ENCODE results near the gene TIMM13.
"Not testable (repeated sequence)": the region's sequence is repeated elsewhere in the genome, so short reads cannot be mapped to it uniquely, and the experiment has no call there.

Gene TIMM13

GRCh38 chr19:2429917-2430535 lies 2.6 kb upstream of the TIMM13 start:
- no peak for FAIRE-seq

DNA sequence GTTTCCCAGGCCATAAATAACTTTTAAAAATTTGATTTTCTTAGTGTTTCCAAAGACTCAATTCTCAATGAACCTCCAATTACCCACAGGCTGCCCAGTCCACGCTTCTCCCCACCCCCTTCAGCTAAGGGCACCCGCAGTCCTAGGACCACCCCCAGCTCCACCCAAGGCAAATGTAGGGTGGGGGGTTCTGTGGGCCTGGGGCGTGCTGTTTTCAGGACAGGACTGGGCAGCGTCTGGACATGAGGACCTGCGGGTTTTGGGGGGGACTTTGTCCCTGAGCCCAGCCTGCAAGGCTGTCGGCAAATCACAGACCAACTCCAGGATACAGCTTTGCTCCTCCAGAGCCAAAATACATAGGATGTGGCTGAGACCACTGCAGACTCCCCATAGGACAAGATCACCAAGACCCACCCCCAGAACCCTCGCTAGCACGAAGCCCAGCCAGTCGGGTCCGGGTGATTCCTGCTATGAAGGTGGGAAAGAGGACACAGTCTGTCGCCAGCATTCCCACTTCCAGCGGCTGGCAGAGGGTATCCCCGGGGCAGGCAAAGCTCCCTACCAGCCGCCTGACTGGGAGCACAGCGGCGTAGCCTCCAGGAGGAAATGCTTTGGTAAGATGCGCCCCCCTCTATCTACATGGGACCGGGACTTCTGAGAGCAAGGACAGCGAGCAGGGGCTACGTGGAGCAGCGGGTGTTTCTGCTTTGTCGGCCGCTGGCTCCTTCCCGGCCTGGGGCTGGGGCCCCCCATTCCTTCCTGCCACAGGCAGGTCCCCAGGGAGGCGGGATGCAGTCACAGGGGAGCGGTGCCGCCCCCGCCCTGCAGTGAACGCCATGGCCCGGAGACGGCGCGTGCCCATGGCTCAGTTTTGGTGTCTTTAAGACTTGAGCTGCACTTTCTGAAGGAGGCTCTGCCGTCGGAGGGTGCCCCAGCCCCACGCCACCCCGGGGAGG lies 1.6 kb upstream of the TIMM13 start:
- no peak for FAIRE-seq

- no peak for FAIRE-seq
Measured at GRCh38 chr19:2428321-2428690, 920 bp upstream of the TIMM13 start.

DNA sequence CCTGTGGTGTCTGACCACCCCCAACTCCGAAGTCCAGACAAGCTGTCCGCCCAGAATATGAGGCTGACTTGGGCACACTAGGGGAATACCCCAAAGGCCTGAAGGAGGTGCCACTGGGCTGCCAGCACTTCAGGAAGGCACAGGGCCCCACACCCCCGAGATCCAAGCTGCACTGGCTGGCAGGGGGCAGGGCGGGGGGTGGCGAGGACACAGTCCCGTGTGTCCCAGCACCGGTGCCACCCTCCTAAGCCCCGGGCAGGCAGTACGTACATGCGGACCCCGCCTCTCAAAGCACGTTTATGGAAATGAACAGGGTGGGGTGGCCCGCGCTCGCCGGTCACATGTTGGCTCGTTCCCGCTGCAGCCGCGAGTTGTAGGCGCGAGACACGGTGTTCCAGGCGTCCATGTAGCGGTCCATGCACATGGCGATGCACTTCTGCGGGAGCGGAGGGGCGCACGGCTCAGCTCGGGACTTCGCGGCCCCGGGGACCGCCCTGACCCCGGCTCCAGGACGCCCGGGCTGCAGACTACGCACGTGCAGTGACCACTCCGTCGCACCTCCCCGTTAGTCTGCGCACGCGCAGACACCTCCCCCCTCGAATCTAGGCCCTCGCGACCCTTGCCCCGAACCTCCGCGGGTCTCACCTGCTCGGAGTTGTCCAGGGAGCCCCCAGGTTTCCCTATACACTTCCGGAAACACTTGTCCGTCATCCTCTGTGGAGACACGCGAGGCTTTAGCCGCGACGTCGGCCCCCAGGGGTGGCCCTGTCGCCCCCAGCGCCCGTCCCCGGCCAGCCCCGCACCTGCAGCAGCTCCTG lies 566 bp downstream of the TIMM13 start:
- FAIRE-seq = no peak

DNA sequence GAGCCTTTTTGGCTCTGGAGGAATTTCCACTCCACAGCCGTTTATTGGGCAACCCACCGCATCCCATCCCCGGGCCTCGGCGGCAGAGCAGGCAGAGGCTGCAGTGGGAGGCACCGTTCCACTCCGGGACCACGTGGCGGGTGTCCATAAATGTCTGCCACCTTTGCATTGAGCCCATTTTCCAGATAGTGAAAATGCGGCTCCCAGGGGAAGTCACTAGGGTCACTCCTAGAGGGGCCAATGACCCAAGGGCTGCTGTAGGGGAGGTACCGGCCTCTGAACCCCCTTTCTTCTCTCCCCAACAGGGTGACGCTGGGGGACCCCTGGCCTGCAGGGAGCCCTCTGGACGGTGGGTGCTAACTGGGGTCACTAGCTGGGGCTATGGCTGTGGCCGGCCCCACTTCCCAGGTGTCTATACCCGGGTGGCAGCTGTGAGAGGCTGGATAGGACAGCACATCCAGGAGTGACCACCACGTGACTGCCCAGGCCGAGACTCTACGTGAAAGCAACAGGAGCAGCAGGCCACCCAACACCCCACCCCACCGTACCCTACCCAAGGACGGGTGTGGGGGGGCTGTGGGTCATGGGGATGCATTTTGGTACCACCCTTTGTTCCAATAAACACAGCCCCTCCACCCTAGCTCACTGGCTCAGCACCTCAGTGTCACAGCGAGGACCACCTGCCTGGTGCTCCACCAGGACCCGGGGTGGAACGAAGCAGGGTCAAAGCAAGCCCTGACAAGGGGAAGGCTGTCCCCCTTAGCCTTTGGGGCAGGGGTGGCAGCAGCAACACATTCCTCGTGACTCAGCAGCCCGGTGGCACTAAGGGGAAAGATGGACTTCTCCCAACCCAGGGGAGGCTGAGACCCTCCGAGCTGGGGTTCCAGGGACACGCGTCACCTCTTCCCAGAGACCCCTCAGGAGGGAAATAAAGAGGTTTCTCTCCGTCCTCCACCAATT lies 1.5 kb downstream of the TIMM13 start:
- no peak for FAIRE-seq

- FAIRE-seq = no peak
Measured at GRCh38 chr19:2424686-2425621, 2.4 kb downstream of the TIMM13 start.

DNA sequence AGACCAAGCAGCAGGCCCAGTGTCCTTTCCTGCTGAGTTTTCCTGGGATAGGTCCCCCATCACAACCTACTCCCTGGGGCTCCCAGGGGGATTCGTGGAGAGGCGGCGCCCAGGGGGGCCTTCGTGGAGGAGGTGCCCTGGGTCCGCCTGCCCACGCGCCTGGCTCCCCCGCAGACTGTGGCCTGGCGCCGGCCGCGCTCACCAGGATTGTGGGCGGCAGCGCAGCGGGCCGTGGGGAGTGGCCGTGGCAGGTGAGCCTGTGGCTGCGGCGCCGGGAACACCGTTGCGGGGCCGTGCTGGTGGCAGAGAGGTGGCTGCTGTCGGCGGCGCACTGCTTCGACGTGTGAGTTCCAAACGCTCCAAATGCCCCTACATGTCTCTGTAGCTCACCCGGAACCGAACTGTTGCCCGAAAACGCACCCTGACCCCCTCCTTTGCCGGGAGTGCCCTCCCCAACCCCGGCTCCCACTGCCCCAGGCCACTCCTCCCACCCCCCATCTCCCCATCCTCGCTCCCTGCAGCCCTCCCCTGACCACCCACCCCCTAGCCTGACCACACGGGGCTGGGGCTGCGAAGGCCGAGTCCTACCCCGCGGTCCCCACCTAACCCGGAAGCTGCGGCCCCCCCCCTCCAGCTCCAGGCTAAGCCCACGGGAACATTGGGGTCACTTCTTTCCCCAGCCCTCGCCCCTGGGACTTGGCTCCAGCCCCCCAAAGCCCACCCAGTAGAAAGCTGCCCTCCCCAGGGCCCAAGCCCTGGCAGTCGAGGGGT lies 3.3 kb downstream of the TIMM13 start:
- no peak for FAIRE-seq

DNA sequence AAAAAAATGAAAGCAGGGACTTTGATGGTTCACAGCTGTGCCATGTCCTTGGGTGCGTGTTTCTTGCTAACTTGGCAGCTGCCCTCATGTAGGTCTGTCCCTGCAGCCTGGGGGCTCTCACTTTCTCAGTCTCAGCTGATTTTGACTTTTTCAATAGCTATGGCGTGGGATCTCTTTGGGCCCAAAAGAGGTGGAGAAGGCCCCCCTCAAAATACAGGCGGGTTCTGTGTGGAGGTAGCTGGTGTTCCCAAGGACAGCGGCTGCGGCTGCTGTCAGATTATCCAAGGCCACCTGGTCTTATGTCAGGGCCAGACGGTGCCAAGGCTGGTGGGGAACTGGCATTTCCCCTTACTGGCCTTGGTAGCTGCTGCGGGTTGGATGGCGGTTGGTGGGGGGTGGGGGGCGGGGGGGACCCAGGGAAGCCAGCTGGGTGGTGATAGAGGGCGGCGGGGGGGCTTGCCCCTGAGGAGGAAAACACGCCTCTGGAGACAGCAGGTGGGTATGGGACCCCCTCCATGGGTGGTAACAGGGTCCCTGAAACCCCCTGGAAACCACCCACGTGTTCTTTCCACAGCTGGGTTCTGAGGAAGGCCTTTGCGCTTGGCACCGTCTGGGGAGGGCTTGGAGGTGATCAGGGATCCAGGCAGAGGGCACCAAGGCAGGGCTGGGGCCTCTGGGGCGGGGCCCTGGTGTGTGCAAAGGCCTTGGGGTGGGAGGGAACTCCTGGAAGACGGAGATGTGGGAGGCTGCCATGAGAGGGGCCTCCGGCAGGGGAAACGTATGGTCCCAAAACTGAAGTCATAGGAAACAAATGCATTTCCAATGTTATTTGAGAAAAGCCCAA lies 4.1 kb downstream of the TIMM13 start:
- FAIRE-seq = no peak

GRCh38 chr19:2421581-2422306 lies 5.6 kb downstream of the TIMM13 start:
- no peak for FAIRE-seq

DNA sequence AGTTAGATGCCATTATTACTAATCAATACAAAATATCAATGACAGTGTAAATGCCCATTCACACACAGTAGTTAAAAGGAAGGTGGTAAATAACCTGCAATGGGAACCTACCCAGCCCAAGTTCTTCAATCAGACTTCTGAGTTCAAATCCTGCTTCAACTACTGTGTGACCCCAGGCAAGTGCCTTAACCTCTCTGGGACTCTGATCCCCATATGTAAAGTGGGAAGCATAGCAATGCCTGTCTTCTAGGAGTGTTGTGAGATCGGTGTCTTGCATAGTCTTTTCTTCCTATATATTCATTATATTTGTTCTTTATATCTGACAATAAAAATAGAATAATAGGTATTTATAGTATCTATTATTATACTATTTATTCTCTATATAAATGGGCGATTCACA lies 6.9 kb downstream of the TIMM13 start:
- no peak for FAIRE-seq

GRCh38 chr19:2419754-2420153 lies 7.6 kb downstream of the TIMM13 start:
- no peak for FAIRE-seq

GRCh38 chr19:2417881-2418406 lies 9.4 kb downstream of the TIMM13 start:
- FAIRE-seq = no peak

- FAIRE-seq = not testable (repeated sequence)
Measured at GRCh38 chr19:2417436-2417835, 9.9 kb downstream of the TIMM13 start.

GRCh38 chr19:2416321-2417097 lies 10.9 kb downstream of the TIMM13 start:
- no peak for FAIRE-seq

GRCh38 chr19:2415973-2416319 lies 11.4 kb downstream of the TIMM13 start:
- FAIRE-seq = no peak

DNA sequence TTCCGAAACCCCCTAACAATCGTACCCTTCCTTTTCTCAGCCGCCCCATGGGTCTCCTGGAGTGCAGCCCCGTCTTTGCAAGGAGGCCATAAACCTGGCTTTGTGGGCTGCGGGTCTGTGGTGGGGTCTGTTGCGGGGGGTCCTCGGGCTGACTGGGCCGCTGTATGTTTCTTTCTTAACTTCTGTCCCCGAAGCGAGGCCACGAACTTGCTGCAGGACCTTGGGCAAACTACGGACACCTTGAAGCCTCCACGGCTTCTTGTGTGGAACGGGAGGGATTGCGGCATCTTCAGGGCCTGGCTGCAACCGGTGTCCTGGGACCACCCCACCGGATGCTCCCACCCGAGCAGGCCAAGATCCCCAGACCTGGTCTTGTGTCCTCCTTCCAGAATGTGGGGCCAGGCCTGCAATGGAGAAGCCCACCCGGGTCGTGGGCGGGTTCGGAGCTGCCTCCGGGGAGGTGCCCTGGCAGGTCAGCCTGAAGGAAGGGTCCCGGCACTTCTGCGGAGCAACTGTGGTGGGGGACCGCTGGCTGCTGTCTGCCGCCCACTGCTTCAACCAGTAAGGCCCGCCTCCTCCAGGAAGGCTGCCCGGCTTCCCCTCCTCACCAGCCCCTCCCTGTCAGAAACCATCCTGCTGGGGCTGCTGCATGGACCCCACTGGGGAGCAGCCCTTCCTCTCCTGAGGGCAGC lies 12.0 kb downstream of the TIMM13 start:
- FAIRE-seq = no peak

- no peak for FAIRE-seq
Measured at GRCh38 chr19:2413629-2414028, 13.8 kb downstream of the TIMM13 start.

Data from colon (tissue), 2 donors.